HG03460 (cell line): ENCODE results near the gene RAB3A.
A peak's percentile ranks its signal among the peaks of the same experiment; 100 is the strongest.
"Not testable (repeated sequence)": the region's sequence is repeated elsewhere in the genome, so short reads cannot be mapped to it uniquely, and the experiment has no call there.

Experiments used
- ATAC-seq: cut with Tn5 transposase; IDR thresholded peaks from one replicate; pipeline ENCODE4 v1.9.1; 2021; ENCODE audit not compliant: unreplicated experiment

Gene RAB3A

GRCh38 chr19:18224525-18225354 lies 20.9 kb upstream of the RAB3A start:
- peak; percentile 90 for ATAC-seq

GRCh38 chr19:18223860-18224524 lies 20.1 kb upstream of the RAB3A start:
- no peak for ATAC-seq

- ATAC-seq, result no peak
These were observed 18.2 kb upstream of the RAB3A start for GRCh38 chr19:18221815-18222725.

GRCh38 chr19:18220632-18221275 lies 16.9 kb upstream of the RAB3A start:
- no peak for ATAC-seq

- no peak for ATAC-seq
These were observed 16.2 kb upstream of the RAB3A start for GRCh38 chr19:18219911-18220631.

GRCh38 chr19:18218600-18218999 lies 14.8 kb upstream of the RAB3A start:
- no peak for ATAC-seq

GRCh38 chr19:18218159-18218558 lies 14.3 kb upstream of the RAB3A start:
- no peak for ATAC-seq

- no peak for ATAC-seq
These were observed 12.9 kb upstream of the RAB3A start for GRCh38 chr19:18216789-18217188.

GRCh38 chr19:18214779-18215433 lies 11.1 kb upstream of the RAB3A start:
- ATAC-seq, result no peak

GRCh38 chr19:18211683-18212082 lies 7.8 kb upstream of the RAB3A start:
- ATAC-seq, result no peak

GRCh38 chr19:18209912-18210311 lies 6.1 kb upstream of the RAB3A start:
- ATAC-seq, result not testable (repeated sequence)

- no peak for ATAC-seq
These were observed 4.5 kb upstream of the RAB3A start for GRCh38 chr19:18208098-18208951.

- no peak for ATAC-seq
These were observed 2.2 kb upstream of the RAB3A start for GRCh38 chr19:18206018-18206417.

GRCh38 chr19:18205200-18205892 lies 1.5 kb upstream of the RAB3A start:
- no peak for ATAC-seq

GRCh38 chr19:18204394-18205199 lies 755 bp upstream of the RAB3A start:
- no peak for ATAC-seq

- no peak for ATAC-seq
These were observed 407 bp downstream of the RAB3A start for GRCh38 chr19:18203408-18203862.

GRCh38 chr19:18202778-18203407 lies 949 bp downstream of the RAB3A start:
- no peak for ATAC-seq
